Pancreas (tissue), 10 donors: ENCODE measurements around the gene RNF11. TPM values are rescaled to one million over a fixed set of nuclear protein-coding genes. Genes with fewer than 3 reads are reported as not detected.

ENCODE experiments used
- ATAC-seq, 4 donors: fragments of 200-7000 bp; cut with Tn5 transposase; one replicate each; pipeline versions ENCODE4 v1.8.0 to v1.9.1; 2020; ENCODE audit warnings: mild to moderate bottlenecking in 4 of 4, moderate library complexity in 4 of 4
- DNase-seq, 6 donors: peaks; one replicate each; pipeline ENCODE4 v3.0.0-alpha.2; 2020
- FAIRE-seq: peaks from 2 replicates; lab custom pipeline; 2012; peaks lifted over from hg19 to GRCh38; lab: Jason Lieb, UNC
- H3K27ac ChIP-seq, 4 donors: fragments of 200-600 bp; sonication (generic); 1 replicate in 3 of 4; 2 replicates in 1 of 4; pipeline versions ENCODE4 v1.5.0 to v1.8.0; 2020
- H3K27me3 ChIP-seq, 4 donors: fragments of 200-600 bp; one replicate each; pipeline ENCODE4 v1.8.0; 2021
- H3K36me3 ChIP-seq, 3 donors: fragments of 200-600 bp; sonication (generic) in 1 of 3; one replicate each; pipeline versions ENCODE4 v1.5.0 to v1.8.0; 2020 to 2021
- H3K4me1 ChIP-seq, 3 donors: fragments of 200-600 bp; one replicate each; pipeline ENCODE4 v1.8.0; 2021
- H3K4me3 ChIP-seq, 4 donors: fragments of 200-600 bp; sonication (generic) in 2 of 4; one replicate each; pipeline versions ENCODE4 v1.5.0 to v1.8.0; 2020 to 2021
- H3K9me3 ChIP-seq, 4 donors: fragments of 200-600 bp; one replicate each; pipeline ENCODE4 v1.8.0; 2021
- WGBS, 2 donors: extraction: QIAGEN DNeasy Blood & Tissue Kit; methylation state at CpG; one replicate each; pipeline ENCODE4 v1.1.7; 2013; 5-methylcytosine and 5-hydroxymethylcytosine counted together
- intact Hi-C, 3 donors: fragments of 100-400 bp; cut with DNase I; formaldehyde crosslinking; loops; one replicate each; pipeline versions ENCODE4 v1.11.1 to v1.14.2; 2022
- polyA plus RNA-seq, 2 donors: library from polyadenylated mRNA; stranded (reverse); fragments of 200-250 nt; gene quantifications; one replicate each; pipeline ENCODE4 v1.2.3, GENCODE V29; 2013
- total RNA-seq, 6 donors: library from RNA; stranded (reverse); fragmentation: NEBNext Ultra II Directional in 4 of 6; extraction: Animal tissue kit (Norgen Biotek cat#: 25700) in 4 of 6; gene quantifications; one replicate each; pipeline versions ENCODE4 v1.2.1 to v1.2.4, GENCODE V29; 2021 to 2023
- TF ChIP-seq, protein P1 (sequence below), 4 donors: fragments of 200-600 bp; sonication (generic) in 3 of 4; IDR thresholded peaks; one replicate each; pipeline versions ENCODE4 v1.5.0 to v1.8.0; 2021; ENCODE audit warnings: antibody characterized with exemption in 4 of 4
- donor health status: healthy with polysubstance abuse.
- donor health status: DM: no; HTN: no; CAD: no; lungs with moderate emphysema.
- donor health status: DM: no; HTN: no; CAD: no.
- donor health status: control.
- donor health status: control.
- donor health status: Bipolar disorder and iron deficiency.
- donor health status: DM: yes; HTN: yes; CAD: no.
- donor health status: DM: no; HTN: no; CAD: no.
- donor health status: DM: no; HTN: no; CAD: no.
- donor health status: DM: yes; HTN: yes; CAD: no.

RNF11 gene
- total and polyA plus RNA-seq, 8 donors = 19.8 to 51.8 (median 30.7) TPM

DNA sequence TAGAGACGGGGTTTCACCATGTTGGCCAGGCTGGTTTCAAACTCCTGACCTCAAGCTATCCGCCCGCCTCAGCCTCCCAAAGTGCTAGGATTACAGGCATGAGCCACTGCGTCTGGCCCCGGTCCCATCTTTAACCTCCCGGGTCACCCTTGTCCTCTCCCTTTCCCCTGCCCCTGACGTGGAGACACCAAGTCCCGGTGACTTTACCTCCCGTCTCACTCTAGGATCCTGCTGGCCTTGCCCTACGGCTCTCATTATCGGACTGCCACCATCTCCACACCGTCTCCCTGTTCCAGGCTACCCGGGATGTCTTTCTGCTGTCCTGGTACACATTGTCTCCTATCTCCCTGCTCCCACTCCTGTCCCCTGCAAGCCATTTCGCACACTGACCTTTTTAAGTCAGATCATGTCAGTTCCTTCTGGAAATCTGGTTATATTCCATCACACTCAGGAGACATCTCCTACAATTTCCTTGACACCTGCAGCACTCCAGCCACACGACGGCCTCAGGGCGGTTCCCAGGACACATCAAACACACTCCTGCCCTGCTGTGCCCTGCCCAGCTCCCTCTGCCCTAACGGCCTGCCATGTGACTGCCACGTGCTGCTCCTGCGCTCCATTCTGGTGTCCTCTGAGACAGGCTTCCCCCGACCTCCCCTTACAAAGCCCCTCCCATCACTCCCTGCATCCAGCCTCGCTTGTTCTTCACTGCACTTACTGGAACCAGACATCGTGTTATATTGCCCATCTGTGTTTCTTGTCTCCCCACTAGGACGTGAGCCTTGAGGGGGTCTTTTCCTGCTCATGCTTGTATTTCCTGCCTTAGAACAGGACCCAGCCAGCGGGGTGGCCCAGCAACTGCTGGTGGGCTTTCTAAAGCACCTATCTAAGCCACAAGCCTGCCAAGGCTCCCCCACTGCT lies 61.6 kb downstream of the RNF11 start:
- DNase-seq (no peak), FAIRE-seq (no peak), ATAC-seq (peak; percentile 8 to 44 (median 26))
- TF ChIP-seq, protein P1, sequence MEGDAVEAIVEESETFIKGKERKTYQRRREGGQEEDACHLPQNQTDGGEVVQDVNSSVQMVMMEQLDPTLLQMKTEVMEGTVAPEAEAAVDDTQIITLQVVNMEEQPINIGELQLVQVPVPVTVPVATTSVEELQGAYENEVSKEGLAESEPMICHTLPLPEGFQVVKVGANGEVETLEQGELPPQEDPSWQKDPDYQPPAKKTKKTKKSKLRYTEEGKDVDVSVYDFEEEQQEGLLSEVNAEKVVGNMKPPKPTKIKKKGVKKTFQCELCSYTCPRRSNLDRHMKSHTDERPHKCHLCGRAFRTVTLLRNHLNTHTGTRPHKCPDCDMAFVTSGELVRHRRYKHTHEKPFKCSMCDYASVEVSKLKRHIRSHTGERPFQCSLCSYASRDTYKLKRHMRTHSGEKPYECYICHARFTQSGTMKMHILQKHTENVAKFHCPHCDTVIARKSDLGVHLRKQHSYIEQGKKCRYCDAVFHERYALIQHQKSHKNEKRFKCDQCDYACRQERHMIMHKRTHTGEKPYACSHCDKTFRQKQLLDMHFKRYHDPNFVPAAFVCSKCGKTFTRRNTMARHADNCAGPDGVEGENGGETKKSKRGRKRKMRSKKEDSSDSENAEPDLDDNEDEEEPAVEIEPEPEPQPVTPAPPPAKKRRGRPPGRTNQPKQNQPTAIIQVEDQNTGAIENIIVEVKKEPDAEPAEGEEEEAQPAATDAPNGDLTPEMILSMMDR (IDR thresholded peaks at IDR 0.05) = no peak
- no peaks in the 10 kb centered on the region for H3K9me3 ChIP-seq
- no peaks in the 10 kb centered on the region for H3K36me3 ChIP-seq
- WGBS, 2 donors = 72 to 78% methylated on average over 25 of the region's 25 CpGs
- peaks cover 0 to 3% (median 3%) of the 10 kb centered on the region in 3 donors for H3K4me1 ChIP-seq
- H3K4me3 ChIP-seq = peak overlapping the region in 3 of 4 donors; percentile 9 to 50 (median 23)
- no peak overlapping the region for H3K27ac ChIP-seq
- H3K27me3 ChIP-seq = no peaks in the 10 kb centered on the region
- intact Hi-C loops = no loop called here

DNA sequence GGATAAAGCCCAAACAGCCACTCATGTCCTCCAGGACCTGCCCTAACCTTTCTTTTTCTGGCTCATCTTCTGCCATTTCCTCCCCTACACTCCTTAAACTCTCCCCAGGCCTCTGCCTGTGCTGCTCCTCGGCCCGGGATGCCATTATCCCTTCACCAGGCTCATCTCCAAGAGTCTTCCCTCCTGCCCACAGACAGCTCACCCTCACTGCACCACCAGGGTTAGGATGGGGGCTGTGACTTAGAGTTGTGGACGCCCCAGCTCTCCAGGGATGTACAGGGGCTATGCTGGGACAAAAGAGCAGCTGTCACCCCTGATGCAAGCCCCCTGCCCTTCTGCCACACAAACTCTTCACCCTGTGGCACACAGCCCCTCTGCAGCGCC lies 62.2 kb downstream of the RNF11 start:
- H3K36me3 ChIP-seq = no peaks in the 10 kb centered on the region
- no peaks in the 10 kb centered on the region for H3K27me3 ChIP-seq
- TF ChIP-seq, protein P1 (IDR thresholded peaks at IDR 0.05) = no peak
- no peak overlapping the region for H3K27ac ChIP-seq
- no peak for FAIRE-seq
- intact Hi-C loops = no loop called here
- DNase-seq = no peak
- no peak overlapping the region for H3K4me3 ChIP-seq
- WGBS, 2 donors = 91 to 96% methylated on average over 4 of the region's 4 CpGs
- no peaks in the 10 kb centered on the region for H3K9me3 ChIP-seq
- no peak for ATAC-seq
- H3K4me1 ChIP-seq = peaks cover 0 to 3% (median 3%) of the 10 kb centered on the region in 3 donors

DNA sequence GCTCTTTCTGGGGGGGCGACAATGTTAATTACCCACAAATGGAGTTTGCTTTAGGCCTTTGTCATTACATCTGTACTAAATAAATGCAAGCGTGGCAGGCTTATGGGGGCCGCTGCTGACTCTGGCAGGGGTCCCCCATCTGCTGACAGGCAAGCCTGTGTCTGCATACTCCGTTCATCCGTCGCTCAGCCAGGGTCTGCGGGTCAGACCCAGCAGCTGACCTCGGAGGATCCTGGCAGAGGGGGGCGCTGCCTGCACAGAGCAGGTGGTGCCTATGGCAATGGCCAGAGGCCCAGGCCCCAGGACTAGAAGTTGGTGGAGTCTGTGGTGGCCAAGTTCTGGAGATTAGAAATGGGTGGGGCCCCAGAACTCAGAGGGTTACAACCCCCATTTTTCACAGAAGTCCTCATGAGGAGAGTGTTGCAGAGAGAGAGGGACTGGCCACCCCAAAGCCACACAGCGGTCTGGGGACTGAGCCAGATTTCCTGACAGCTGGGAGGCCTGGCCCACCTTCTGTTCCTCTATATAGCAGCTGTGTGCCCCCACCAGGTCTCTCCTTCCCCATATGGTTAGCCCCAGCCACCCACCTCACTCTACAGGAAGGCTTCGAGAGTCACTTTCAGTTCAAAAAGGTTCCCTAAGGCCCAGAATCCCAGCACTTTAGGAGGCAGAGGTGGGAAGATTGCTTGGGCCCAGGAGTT lies 63.3 kb downstream of the RNF11 start:
- DNase-seq (no peak), FAIRE-seq (no peak), ATAC-seq (no peak)
- TF ChIP-seq, protein P1 (IDR thresholded peaks at IDR 0.05) = no peak
- no peak overlapping the region for H3K4me3 ChIP-seq
- 91 to 94% methylated on average over 11 of the region's 11 CpGs for WGBS, 2 donors
- no peaks in the 10 kb centered on the region for H3K27me3 ChIP-seq
- H3K36me3 ChIP-seq = no peaks in the 10 kb centered on the region
- peaks cover 0 to 9% (median 3%) of the 10 kb centered on the region in 3 donors for H3K4me1 ChIP-seq
- H3K27ac ChIP-seq = no peak overlapping the region
- H3K9me3 ChIP-seq = no peaks in the 10 kb centered on the region
- intact Hi-C loops = no loop called here

- no peak overlapping the region for H3K4me3 ChIP-seq
- no peaks in the 10 kb centered on the region for H3K9me3 ChIP-seq
- DNase-seq (no peak), FAIRE-seq (no peak), ATAC-seq (no peak)
- H3K27me3 ChIP-seq = no peaks in the 10 kb centered on the region
- H3K4me1 ChIP-seq = peaks cover 5 to 15% (median 7%) of the 10 kb centered on the region in 3 donors
- intact Hi-C loops = no loop called here
- TF ChIP-seq, protein P1 (IDR thresholded peaks at IDR 0.05) = no peak
- H3K36me3 ChIP-seq = no peaks in the 10 kb centered on the region
- no peak overlapping the region for H3K27ac ChIP-seq
- 74 to 80% methylated on average over 6 of the region's 6 CpGs for WGBS, 2 donors
These were observed 64.1 kb downstream of the RNF11 start for GRCh38 chr1:51299981-51300670.
